ENCODE measurements around the gene CMTM7. TPM values are rescaled to one million over a fixed set of nuclear protein-coding genes. Genes with fewer than 3 reads are reported as not detected.
A peak's percentile ranks its signal among the peaks of the same experiment; 100 is the strongest.

The CMTM7 gene
- total RNA-seq, 2 experiments from 2014 or later, result 45.3 to 49.0 TPM

DNA sequence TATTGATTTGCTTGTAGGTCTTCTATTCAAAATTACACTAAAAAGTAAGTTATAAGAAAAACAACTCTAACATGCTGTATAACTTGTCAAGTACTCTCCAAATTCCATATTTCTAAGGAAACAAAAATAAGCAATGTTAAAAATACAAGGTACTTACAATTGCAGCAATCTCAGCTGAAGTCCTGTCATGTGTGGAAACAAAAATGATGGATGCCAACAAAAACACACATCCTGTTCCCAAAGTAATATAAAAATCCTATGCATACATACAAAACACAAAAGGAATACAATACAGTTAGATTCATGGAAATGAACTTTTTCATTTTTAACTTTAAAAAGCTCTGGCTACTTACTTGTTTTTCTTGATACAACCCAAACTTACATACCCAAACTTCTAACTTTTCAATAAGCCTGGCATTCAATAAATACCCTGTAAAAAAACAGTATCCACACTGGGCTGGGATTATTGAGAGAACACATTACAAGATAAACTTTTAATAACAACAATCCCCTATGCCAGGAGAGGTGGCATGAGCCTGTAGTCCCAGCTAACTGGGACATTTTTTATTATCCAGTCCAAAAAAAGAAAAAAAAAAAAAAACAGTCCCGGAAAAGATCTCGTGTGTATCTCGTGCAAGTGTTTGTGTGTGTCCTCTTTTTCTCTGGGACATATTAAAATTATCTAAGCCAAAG, 96.3 kb downstream of the CMTM7 start:
- ATAC-seq (ENCODE audit: low read depth), result no peak
- no peak overlapping the region for H3K4me3 Mint-ChIP-seq
- peaks cover 8% of the 10 kb centered on the region for H3K4me1 Mint-ChIP-seq
- H3K36me3 Mint-ChIP-seq, result peaks cover 38% of the 10 kb centered on the region
- no peak overlapping the region for H3K27ac Mint-ChIP-seq
- DNase-seq, result no peak
- no peaks in the 10 kb centered on the region for H3K9me3 Mint-ChIP-seq
- POLR2A ChIA-PET, result no interaction called here
- H3K27me3 Mint-ChIP-seq, result no peaks in the 10 kb centered on the region

DNA sequence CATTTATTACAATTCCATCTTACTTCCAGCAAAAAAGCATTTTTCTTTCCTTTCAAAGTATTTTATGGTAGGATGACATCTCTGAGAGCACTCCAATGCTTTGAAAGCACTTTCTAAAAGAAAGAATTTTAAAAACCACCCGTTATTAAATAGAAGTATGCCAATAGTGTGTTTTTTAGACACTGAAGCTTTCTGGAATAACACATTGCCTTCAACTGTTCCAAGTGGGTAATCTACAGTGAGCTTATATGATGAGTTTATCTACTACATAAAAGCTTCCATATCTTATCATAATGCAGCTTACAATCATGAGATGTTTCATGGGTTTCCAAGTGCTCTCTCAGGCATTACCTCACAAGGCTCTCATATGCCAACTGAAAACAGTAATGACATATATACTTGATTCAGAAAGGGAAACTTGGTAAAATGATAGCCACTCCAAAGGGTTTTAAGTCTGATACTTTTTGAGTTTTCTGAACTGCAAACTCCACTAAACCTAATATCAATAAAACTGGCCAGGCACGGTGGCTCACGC, 96.9 kb downstream of the CMTM7 start:
- no peak for DNase-seq
- Mint-ChIP-seq H3K4me1 (peaks cover 8% of the 10 kb centered on the region), H3K9me3 (no peaks in the 10 kb centered on the region), H3K4me3 (no peak overlapping the region), H3K27ac (no peak overlapping the region), H3K27me3 (no peaks in the 10 kb centered on the region), H3K36me3 (peaks cover 35% of the 10 kb centered on the region)
- no peak for ATAC-seq (ENCODE audit: low read depth)
- POLR2A ChIA-PET, result no interaction called here

DNA sequence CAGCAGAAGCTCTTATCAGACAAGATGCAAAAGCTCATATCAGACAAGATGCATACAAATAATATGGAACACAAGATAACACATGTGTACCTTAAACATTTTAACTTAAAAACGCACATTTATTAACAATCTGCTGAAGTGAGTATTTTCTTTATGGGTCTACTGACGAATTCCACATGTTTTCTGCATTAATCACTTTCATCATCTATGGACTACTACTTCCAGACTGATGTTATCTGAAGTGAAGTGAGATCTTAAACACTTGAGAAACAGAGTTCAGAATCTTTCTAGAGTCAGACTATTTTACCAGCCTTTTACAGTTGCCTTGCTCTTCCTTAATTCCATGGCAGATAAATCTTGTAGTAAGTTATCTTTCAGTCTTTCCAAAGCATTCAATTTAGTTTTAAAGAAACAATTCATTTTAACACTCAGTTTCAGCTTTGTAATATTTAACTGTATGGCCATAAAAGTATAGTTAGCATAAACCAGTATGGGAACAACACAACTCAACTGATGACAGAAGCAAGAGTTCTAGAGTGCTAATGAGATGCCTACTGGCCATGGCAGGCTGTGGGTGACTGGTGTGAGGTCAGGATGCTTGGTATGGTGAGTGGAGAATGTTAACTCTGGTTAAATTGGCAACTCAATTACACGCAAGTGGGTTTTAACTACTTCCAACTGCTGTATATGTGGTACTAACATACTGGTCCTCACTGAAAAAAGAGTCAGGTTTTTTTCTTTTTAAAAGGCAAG, 101.2 kb downstream of the CMTM7 start:
- DNase-seq, result no peak
- Mint-ChIP-seq H3K36me3 (peaks cover 25% of the 10 kb centered on the region), H3K27me3 (no peaks in the 10 kb centered on the region), H3K4me1 (peaks cover 3% of the 10 kb centered on the region), H3K4me3 (no peak overlapping the region), H3K27ac (no peak overlapping the region), H3K9me3 (no peaks in the 10 kb centered on the region)
- no peak for ATAC-seq (ENCODE audit: low read depth)
- POLR2A ChIA-PET, result no interaction called here

DNA sequence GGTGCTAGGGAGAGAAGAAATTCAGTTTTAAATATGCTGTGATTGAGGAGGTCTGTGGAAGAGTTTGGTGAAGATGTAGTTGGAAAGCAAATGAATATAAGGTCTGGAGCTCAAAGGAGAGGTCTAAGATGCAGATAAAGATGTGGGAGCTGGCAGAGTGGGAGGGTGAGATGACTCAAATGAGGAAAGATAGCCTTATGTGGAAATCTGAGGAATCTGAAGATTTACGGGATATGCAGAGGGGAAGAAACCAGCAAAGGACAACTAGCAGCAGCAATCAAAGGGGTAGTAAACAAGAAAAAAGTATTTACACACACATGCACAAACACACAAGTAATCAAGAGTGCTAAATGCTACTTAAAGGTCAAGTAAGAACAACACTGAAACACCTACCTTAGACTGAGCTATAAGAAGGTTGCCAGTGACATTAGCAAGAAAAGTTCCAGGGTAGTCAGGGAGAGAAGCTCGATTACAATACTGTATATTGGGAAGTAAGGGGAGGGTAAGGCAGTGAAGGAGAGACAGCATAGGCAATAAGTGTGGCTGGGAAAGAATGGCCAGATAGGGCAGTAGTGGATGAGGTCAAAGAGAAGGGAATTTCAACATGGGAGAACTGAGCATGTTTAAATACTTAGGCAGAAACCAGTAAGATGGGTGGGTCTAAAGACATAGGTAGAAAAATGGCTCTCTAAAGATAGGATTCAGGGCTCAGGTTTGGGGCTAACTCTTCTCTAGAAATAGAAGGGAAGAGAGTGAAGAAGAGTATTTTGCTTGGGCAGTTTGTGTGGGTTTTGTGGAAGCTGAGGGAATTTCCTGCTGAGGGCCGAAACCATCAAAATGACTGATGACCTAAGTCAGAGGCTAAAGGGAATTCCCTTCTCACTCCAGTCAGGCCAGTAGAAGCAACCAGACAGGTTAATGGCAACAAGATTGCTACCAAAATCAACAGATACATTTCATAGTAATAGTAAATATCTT, 102.1 kb downstream of the CMTM7 start:
- Mint-ChIP-seq H3K4me3 (no peak overlapping the region), H3K9me3 (no peaks in the 10 kb centered on the region), H3K27ac (no peak overlapping the region), H3K4me1 (peaks cover 5% of the 10 kb centered on the region), H3K36me3 (peaks cover 16% of the 10 kb centered on the region), H3K27me3 (no peaks in the 10 kb centered on the region)
- DNase-seq, result no peak
- no peak for ATAC-seq (ENCODE audit: low read depth)
- POLR2A ChIA-PET, result no interaction called here

DNA sequence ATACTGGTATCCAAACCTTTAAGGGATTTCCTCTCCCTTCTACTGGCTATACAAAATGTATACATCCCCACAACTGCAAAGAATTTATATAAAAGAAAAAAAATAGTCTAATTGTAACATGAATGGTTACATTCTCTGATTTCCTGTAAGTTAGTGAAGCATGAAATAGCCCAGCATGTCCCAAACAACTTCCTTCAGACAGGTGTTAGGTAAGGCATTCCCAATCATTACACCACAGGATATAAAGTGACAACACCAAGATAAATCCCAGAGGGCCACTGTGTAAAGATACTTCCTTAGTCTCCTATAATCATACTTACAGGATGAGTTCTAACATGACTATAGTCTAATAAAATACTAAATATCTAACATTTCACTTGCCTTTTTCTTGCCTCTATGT, 103.4 kb downstream of the CMTM7 start:
- DNase-seq, result no peak
- H3K4me3 Mint-ChIP-seq, result no peak overlapping the region
- no peaks in the 10 kb centered on the region for H3K27me3 Mint-ChIP-seq
- peaks cover 6% of the 10 kb centered on the region for H3K4me1 Mint-ChIP-seq
- peaks cover 17% of the 10 kb centered on the region for H3K36me3 Mint-ChIP-seq
- H3K27ac Mint-ChIP-seq, result no peak overlapping the region
- H3K9me3 Mint-ChIP-seq, result no peaks in the 10 kb centered on the region
- ATAC-seq (ENCODE audit: low read depth), result no peak
- POLR2A ChIA-PET, result no interaction called here

DNA sequence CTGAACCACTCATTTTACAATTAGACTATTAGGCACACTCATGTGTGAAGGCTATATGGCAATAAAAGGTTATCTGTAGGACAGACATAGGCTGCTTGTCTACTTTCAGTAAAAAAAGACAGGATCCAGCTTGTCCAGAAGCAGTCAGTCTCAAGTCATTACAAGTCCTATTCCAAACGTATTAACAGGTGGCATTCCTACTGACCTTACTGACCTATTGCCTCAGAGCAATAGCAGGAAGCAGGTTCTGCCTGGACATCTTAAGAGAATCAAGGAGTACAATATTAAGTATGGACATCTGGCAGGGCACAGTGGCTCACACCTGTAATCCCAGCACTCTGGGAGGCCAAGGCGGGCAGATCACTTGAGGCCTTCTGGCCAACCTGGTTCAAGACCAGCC, 104.0 kb downstream of the CMTM7 start:
- Mint-ChIP-seq H3K36me3 (peaks cover 17% of the 10 kb centered on the region), H3K27ac (no peak overlapping the region), H3K4me3 (no peak overlapping the region), H3K27me3 (no peaks in the 10 kb centered on the region), H3K9me3 (no peaks in the 10 kb centered on the region), H3K4me1 (peaks cover 9% of the 10 kb centered on the region)
- DNase-seq (no peak), ATAC-seq (ENCODE audit: low read depth) (no peak)
- POLR2A ChIA-PET, result no interaction called here

DNA sequence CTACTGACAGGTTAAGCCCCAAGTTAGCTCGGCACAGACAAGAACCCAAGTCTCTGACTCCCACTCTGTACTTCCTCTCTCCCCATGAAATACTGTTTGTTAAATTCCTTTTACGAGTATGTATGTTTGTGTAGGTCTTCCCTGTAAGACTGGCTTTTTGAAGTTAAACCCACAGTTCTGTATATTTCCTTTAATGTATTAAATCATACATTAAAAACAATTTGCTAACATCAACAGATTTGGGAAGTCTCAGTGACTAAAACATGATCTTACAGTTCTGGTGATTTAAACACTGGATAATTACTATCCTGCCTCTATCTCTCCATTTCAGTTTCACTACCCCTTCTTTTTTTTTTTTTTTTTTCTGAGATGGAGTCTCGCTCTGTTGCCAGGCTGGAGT, 106.6 kb downstream of the CMTM7 start:
- ATAC-seq (ENCODE audit: low read depth), result no peak
- Mint-ChIP-seq H3K36me3 (peaks cover 17% of the 10 kb centered on the region), H3K4me1 (peaks cover 18% of the 10 kb centered on the region), H3K27me3 (no peaks in the 10 kb centered on the region), H3K4me3 (no peak overlapping the region), H3K27ac (no peak overlapping the region), H3K9me3 (no peaks in the 10 kb centered on the region)
- POLR2A ChIA-PET, result interaction anchor here (0.6 to 0.7 kb wide), 2 partner anchors 101 to 320 kb away, joined by 4 to 5 read pairs; no protein-coding TSS in a partner anchor
- no peak for DNase-seq

DNA sequence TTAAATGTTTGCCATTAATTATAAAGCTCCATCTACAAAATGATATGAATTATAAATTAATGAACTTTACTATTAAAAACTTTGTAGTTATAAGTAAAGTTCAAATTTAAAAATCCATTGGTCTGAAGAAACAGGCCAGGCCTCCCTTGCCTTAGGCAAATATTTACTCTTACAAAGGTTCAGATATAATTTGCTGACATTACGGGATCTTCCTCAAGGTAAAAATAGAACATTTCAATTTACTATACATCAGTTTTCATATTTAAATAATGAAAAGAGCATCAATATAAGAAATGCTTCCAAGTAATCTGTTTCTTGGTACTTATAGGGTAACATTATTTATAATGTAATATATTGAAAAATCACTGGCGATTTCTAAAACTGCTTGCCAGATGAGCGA, 107.3 kb downstream of the CMTM7 start:
- Mint-ChIP-seq H3K9me3 (no peaks in the 10 kb centered on the region), H3K36me3 (peaks cover 17% of the 10 kb centered on the region), H3K4me3 (no peak overlapping the region), H3K27ac (no peak overlapping the region), H3K4me1 (peaks cover 18% of the 10 kb centered on the region), H3K27me3 (no peaks in the 10 kb centered on the region)
- DNase-seq (no peak), ATAC-seq (ENCODE audit: low read depth) (no peak)
- POLR2A ChIA-PET, result interaction anchor here (0.6 to 0.7 kb wide), 2 partner anchors 101 to 321 kb away, joined by 4 to 5 read pairs; no protein-coding TSS in a partner anchor

DNA sequence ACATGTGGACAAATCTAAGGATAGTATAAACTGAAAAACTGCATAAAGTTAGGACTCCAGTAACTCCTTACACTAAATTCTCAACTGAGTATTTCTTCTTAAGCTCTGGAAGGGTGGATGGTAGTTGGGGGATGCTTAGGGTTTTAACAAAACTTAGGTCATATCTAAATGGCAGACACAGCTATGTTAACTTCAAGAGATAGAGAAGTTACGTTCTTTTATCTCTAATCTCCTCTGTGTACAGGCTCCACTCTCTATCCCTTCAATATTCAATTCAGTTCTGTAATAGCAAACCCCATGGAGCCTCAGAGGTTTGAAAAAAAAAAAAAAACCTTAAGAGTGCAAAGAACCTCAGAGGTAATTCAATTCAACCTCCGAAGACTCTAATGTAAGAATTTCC, 107.9 kb downstream of the CMTM7 start:
- Mint-ChIP-seq H3K4me3 (no peak overlapping the region), H3K36me3 (peaks cover 17% of the 10 kb centered on the region), H3K27me3 (no peaks in the 10 kb centered on the region), H3K27ac (no peak overlapping the region), H3K9me3 (no peaks in the 10 kb centered on the region), H3K4me1 (peaks cover 18% of the 10 kb centered on the region)
- DNase-seq (no peak), ATAC-seq (ENCODE audit: low read depth) (no peak)
- POLR2A ChIA-PET, result no interaction called here

DNA sequence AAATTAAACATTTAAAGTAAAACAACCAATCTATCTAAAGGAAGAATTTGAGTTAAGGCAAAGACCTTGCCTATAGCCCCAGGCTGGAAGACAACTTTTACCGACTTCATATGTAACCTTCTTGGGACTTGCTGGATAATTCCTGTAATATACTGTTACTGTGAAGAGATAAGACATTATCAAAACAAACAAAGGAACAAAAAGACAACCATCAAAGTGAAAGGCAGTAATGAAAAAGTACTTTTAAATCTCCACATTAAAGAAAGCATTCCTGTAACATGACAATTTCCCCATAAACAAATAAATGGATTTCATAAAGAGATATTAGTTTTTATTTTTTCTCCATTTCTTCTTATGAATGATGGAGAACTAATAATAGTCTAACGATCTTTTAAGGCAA, 108.6 kb downstream of the CMTM7 start:
- H3K4me3 Mint-ChIP-seq, result peak overlapping the region; percentile 15
- ATAC-seq (ENCODE audit: low read depth) (no peak), DNase-seq (no peak)
- no peaks in the 10 kb centered on the region for H3K9me3 Mint-ChIP-seq
- peaks cover 17% of the 10 kb centered on the region for H3K36me3 Mint-ChIP-seq
- POLR2A ChIA-PET, result no interaction called here
- H3K27ac Mint-ChIP-seq, result no peak overlapping the region
- H3K4me1 Mint-ChIP-seq, result peaks cover 18% of the 10 kb centered on the region
- no peaks in the 10 kb centered on the region for H3K27me3 Mint-ChIP-seq

DNA sequence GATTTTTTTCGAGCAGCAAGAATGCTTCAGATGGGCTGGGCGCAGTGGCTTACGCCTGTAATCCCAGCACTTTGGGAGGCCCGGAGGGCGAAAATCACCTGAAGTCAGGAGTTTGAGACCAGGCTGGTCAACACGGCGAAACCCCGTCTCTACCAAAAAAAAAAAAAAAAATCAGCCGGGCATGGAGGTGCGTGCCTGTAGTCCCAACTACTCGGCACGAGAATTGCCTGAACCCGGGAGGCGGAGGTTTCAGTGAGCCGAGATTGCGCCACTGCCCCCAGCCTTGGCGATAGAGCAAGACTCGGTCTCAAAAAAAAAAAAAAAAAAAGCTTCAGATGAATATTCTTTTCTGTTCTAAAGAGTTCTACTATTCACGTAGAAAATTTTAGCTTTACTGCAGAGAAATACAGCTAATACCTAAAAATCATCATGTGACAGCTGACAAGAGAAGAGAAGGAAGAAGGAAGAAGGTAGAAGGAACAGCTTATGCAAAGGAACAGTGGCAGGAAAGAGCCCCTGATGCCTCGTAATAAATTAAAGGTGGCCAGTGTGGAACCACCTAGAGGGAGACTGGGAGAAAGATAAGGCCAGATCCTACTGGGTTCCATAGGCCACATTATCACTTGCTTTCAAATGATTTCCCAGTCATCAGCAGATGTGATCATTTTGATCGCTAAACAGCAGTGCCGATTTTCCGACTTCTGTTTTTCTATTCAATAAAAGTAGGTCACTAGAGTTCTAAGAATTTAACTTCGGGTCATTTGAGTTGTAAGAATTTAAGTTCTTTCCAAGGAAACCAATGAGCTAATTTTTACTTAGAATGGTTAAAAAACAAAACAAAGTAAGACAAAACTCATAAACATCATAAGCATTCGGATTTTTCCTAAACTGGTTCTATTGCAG, 109.5 kb downstream of the CMTM7 start:
- H3K36me3 Mint-ChIP-seq, result peaks cover 12% of the 10 kb centered on the region
- no peaks in the 10 kb centered on the region for H3K9me3 Mint-ChIP-seq
- no peak overlapping the region for H3K27ac Mint-ChIP-seq
- POLR2A ChIA-PET, result interaction anchor here (0.6 to 0.7 kb wide), 2 partner anchors 911 to 1975 kb away, joined by 3 to 4 read pairs; no protein-coding TSS in a partner anchor
- H3K27me3 Mint-ChIP-seq, result no peaks in the 10 kb centered on the region
- peak overlapping the region; percentile 99 for H3K4me3 Mint-ChIP-seq
- peaks cover 18% of the 10 kb centered on the region for H3K4me1 Mint-ChIP-seq
- ATAC-seq (ENCODE audit: low read depth) (no peak), DNase-seq (no peak)

DNA sequence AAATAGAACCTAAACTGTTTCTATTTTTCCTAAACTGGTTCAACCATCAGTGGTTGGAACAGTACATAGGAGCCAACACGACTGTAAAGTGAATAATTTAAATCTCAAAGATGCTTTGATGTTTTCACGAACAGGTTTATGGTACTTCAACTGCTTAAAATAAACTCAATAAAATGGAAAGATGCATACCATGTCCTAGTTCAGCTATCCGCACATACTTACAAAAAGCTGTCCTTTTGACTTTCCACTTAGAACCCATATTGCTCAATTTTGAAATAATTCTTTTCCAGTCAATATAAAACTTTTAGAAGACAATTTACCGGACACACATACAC, 110.1 kb downstream of the CMTM7 start:
- POLR2A ChIA-PET, result no interaction called here
- ATAC-seq (ENCODE audit: low read depth) (no peak), DNase-seq (no peak)
- Mint-ChIP-seq H3K4me3 (peak overlapping the region; percentile 99), H3K4me1 (peaks cover 16% of the 10 kb centered on the region), H3K27ac (peak overlapping the region; percentile 89), H3K36me3 (peaks cover 7% of the 10 kb centered on the region), H3K27me3 (no peaks in the 10 kb centered on the region), H3K9me3 (no peaks in the 10 kb centered on the region)

All from activated naive CD8-positive, alpha-beta T cell treated with anti-CD3 and anti-CD28 coated beads, Interleukin-2, amount 10 ng/mL, durations not matched to agents 7 days and 5 days (primary cell).